Dendritic cell treated with granulocyte-macrophage colony-stimulating factor and Interleukin-4, amounts not matched to agents 40 ng/mL and 50 ng/mL, for 4 days (primary cell): Measurements from ENCODE around the gene PTTG1.

Experiments used
- H3K27ac Mint-ChIP-seq: one replicate; pipeline ENCODE4 v1.8.0; 2022; ENCODE audit warnings: mild to moderate bottlenecking, mixed read lengths
- H3K27me3 Mint-ChIP-seq: one replicate; pipeline ENCODE4 v1.8.0; 2022; ENCODE audit warnings: mild to moderate bottlenecking, mixed read lengths
- H3K36me3 Mint-ChIP-seq: one replicate; pipeline ENCODE4 v1.8.0; 2022; ENCODE audit warnings: low read depth, mixed read lengths
- H3K4me1 Mint-ChIP-seq: one replicate; pipeline ENCODE4 v1.8.0; 2022; ENCODE audit warnings: low read depth, mixed read lengths
- H3K4me3 Mint-ChIP-seq: one replicate; pipeline ENCODE4 v1.8.0; 2022; ENCODE audit warnings: mild to moderate bottlenecking, moderate library complexity, mixed read lengths
- H3K9me3 Mint-ChIP-seq: one replicate; pipeline ENCODE4 v1.8.0; 2022; ENCODE audit warnings: mixed read lengths
- intact Hi-C: fragments of 100-400 bp; cut with micrococcal nuclease; formaldehyde crosslinking; loops from one replicate; pipeline ENCODE4 v1.15.0; 2022

PTTG1 gene

GRCh38 chr5:160397492-160397891 lies 24.2 kb upstream of the PTTG1 start:
- intact Hi-C loops = no loop called here
- H3K27ac Mint-ChIP-seq = no peak overlapping the region
- H3K27me3 Mint-ChIP-seq = no peaks in the 10 kb centered on the region
- H3K36me3 Mint-ChIP-seq = peaks cover 6% of the 10 kb centered on the region
- no peak overlapping the region for H3K4me3 Mint-ChIP-seq
- peaks cover 5% of the 10 kb centered on the region for H3K4me1 Mint-ChIP-seq
- no peaks in the 10 kb centered on the region for H3K9me3 Mint-ChIP-seq

DNA sequence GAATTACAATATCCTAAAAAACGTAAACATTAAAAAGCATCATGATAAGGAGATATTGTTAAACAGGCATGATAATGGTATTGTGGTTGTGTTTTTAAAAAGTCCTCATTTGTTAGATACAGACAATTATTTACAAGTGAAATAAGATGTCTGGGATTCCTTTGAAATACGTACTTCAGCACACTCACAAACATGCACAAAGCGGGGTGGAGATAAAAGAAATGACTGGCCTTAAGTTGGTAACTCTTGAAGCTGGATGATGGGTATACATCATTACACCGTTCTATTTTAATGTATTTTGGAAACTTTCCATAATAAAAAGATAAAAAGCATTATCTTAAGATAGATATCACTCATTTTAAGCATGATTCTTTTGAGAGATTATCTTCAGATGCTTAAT lies 22.8 kb upstream of the PTTG1 start:
- intact Hi-C loops = no loop called here
- H3K27me3 Mint-ChIP-seq = no peaks in the 10 kb centered on the region
- H3K9me3 Mint-ChIP-seq = no peaks in the 10 kb centered on the region
- H3K4me1 Mint-ChIP-seq = peaks cover 5% of the 10 kb centered on the region
- H3K36me3 Mint-ChIP-seq = peaks cover 20% of the 10 kb centered on the region
- H3K27ac Mint-ChIP-seq = no peak overlapping the region
- peak overlapping the region; percentile 86 for H3K4me3 Mint-ChIP-seq

DNA sequence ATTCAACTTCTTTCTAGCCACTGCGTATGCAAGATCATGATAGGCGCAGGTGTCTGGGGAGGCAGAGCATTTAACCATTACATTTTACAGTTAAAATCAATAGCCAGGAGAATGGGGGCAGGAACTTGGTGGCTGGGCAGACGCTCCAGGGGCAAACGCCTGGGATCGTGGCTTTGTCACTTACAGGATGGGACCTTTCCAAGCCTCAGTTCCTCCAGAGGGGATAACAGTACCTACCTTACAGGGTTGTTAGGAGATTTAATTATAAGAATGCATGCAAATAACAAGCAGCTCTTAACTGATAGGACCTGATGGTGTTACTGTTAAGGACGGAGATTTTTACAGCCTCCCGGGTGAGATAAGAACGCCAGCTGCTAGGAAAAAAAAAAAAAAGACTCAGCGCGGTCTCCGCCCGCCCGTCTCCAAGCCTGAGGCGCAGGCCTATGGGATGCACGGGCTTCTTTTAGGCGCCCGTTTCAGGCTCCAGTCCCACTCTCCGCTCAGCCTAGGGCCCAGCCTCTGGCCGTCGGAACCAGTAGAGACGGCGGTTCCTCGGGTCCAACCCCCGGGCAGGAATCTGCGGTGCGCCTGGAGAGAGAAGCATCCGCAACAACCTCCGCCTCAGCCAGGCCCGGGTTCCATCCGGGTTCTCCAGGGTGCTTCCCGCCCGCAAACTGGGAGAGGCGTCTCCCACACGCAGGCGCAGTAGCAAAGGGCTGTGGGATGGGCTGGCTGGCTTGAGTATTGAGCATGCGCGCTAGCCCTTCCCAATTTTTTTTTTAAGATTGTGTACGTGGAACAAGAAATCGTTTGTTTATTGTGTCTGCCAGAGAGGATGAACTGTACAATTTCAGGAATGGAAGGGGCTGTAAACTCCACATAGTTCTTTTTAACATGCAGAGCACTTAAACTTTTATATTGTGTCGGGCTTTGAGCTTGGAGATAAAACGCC lies 22.0 kb upstream of the PTTG1 start, which contains the start of gene FAM200C:
Gene FAM200C, minus strand, starts transcription at position 653 of the 952 bp plus-strand sequence. CDS start 4,564 bp downstream, outside the sequence.
- H3K9me3 Mint-ChIP-seq = no peaks in the 10 kb centered on the region
- peaks cover 28% of the 10 kb centered on the region for H3K36me3 Mint-ChIP-seq
- peak within 1 kb of the TSS; percentile 90 for H3K27ac Mint-ChIP-seq
- H3K4me3 Mint-ChIP-seq = peak within 1 kb of the TSS; percentile 86
- H3K4me1 Mint-ChIP-seq = peaks cover 5% of the 10 kb centered on the region
- intact Hi-C loops = loop anchor here (2.0 kb wide), 1 partner anchor 19 kb away; the partner anchor contains the start of gene SLU7
- H3K27me3 Mint-ChIP-seq = no peaks in the 10 kb centered on the region

- H3K4me3 Mint-ChIP-seq = peak within 1 kb of the TSS; percentile 99
- H3K27ac Mint-ChIP-seq = peak within 1 kb of the TSS; percentile 96
- intact Hi-C loops = loop anchor here (2.0 kb wide), 1 partner anchor 18 kb away; the partner anchor contains the start of gene FAM200C
- H3K9me3 Mint-ChIP-seq = no peaks in the 10 kb centered on the region
- peaks cover 46% of the 10 kb centered on the region for H3K36me3 Mint-ChIP-seq
- peaks cover 51% of the 10 kb centered on the region for H3K4me1 Mint-ChIP-seq
- no peaks in the 10 kb centered on the region for H3K27me3 Mint-ChIP-seq
These were observed 2.8 kb upstream of the PTTG1 start, which contains the start of gene SLU7 for GRCh38 chr5:160418561-160419457. SLU7 (minus strand) TSS chr5:160419081; CDS start chr5:160415294, 3,787 bp downstream.

- H3K27ac Mint-ChIP-seq = peak overlapping the region; percentile 96
- intact Hi-C loops = loop anchor here (2.0 to 10.0 kb wide), 2 partner anchors 19 to 285 kb away; partner anchors contain the start of gene FAM200C
- H3K36me3 Mint-ChIP-seq = peaks cover 38% of the 10 kb centered on the region
- H3K4me1 Mint-ChIP-seq = peaks cover 53% of the 10 kb centered on the region
- peak overlapping the region; percentile 99 for H3K4me3 Mint-ChIP-seq
- H3K9me3 Mint-ChIP-seq = no peaks in the 10 kb centered on the region
- H3K27me3 Mint-ChIP-seq = no peaks in the 10 kb centered on the region
These were observed 2.0 kb upstream of the PTTG1 start for GRCh38 chr5:160419458-160420330.

DNA sequence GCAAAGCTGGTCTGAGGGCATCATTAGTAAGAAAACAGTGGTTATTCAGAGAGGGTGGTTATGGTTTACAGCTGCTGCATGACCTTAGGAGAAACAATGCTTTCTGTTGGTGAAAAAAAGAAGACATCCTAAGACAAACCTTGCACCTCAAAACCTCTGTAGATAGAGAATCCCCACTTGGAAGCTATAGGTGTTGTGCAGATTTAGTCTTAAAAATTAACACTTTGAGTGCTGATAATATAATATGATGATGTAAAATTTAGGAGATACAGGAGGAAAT lies 1.4 kb upstream of the PTTG1 start:
- Mint-ChIP-seq H3K9me3 (no peaks in the 10 kb centered on the region), H3K27ac (peak overlapping the region; percentile 96), H3K27me3 (no peaks in the 10 kb centered on the region), H3K36me3 (peaks cover 33% of the 10 kb centered on the region), H3K4me3 (no peak overlapping the region), H3K4me1 (peaks cover 52% of the 10 kb centered on the region)
- intact Hi-C loops = loop anchor here (10.0 kb wide), 1 partner anchor 285 kb away; no protein-coding TSS in a partner anchor

GRCh38 chr5:160423099-160423498 lies 1.4 kb downstream of the PTTG1 start:
- H3K27me3 Mint-ChIP-seq = no peaks in the 10 kb centered on the region
- no peak overlapping the region for H3K27ac Mint-ChIP-seq

GRCh38 chr5:160427607-160428006 lies 6.0 kb downstream of the PTTG1 start:
- intact Hi-C loops = loop anchor here (10.0 kb wide), 1 partner anchor 277 kb away; no protein-coding TSS in a partner anchor

More at GRCh38 chr5:160423099-160423498, 1.4 kb downstream of the PTTG1 start:
- Mint-ChIP-seq H3K9me3 (no peaks in the 10 kb centered on the region), H3K36me3 (peaks cover 16% of the 10 kb centered on the region), H3K4me3 (no peak overlapping the region), H3K4me1 (peaks cover 30% of the 10 kb centered on the region)
- intact Hi-C loops = loop anchor here (10.0 kb wide), 1 partner anchor 282 kb away; no protein-coding TSS in a partner anchor

DNA sequence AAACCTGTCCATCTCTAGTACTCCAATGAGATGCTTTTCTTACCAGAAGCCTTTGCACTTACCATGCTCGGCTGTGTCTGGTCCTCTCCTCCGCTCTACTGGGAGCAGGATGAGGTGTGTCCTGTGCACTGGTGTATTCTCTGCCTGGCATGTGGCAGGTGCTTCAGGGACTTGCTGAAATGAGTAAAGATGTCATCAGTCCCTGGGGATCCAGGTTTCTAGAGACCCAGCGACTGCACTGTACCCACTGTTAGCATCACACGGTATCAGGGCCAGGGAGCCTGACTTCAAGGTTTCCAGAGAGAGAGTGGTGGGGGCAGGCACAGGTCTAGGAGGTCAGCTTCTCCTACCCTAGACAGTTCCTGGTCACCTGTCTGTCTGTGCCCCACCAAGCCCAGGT lies 10.5 kb downstream of the PTTG1 start:
- no peaks in the 10 kb centered on the region for H3K27me3 Mint-ChIP-seq
- H3K27ac Mint-ChIP-seq = no peak overlapping the region
- H3K4me1 Mint-ChIP-seq = peaks cover 21% of the 10 kb centered on the region
- no peaks in the 10 kb centered on the region for H3K9me3 Mint-ChIP-seq
- no peaks in the 10 kb centered on the region for H3K36me3 Mint-ChIP-seq
- intact Hi-C loops = loop anchor here (10.0 kb wide), 2 partner anchors 213 to 403 kb away; no protein-coding TSS in a partner anchor
- no peak overlapping the region for H3K4me3 Mint-ChIP-seq

More at GRCh38 chr5:160427607-160428006, 6.0 kb downstream of the PTTG1 start:
- Mint-ChIP-seq H3K4me1 (peaks cover 5% of the 10 kb centered on the region), H3K36me3 (no peaks in the 10 kb centered on the region), H3K4me3 (no peak overlapping the region), H3K27me3 (no peaks in the 10 kb centered on the region), H3K27ac (no peak overlapping the region), H3K9me3 (no peaks in the 10 kb centered on the region)

DNA sequence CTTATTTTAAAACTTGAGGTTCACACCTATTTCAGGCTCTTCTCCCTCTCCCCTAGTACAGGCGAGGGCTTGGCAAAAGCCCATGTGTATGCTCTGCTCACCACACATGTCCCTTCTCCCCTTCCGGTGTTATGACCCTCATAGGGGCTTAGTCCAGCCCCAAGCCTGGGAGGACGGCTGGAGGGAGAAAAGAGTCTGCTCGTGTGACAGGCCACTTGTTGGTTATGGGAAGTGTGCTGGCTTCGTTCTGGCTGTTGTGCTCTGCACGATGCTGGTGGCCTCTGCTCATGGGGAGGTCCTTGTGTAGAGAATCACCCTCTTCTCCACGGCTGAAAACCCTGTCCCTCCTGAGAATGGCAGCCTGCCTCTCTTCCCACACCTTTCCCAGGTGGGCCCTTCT lies 11.1 kb downstream of the PTTG1 start:
- H3K27me3 Mint-ChIP-seq = no peaks in the 10 kb centered on the region
- H3K27ac Mint-ChIP-seq = no peak overlapping the region
- H3K4me1 Mint-ChIP-seq = peaks cover 21% of the 10 kb centered on the region
- H3K4me3 Mint-ChIP-seq = no peak overlapping the region
- no peaks in the 10 kb centered on the region for H3K36me3 Mint-ChIP-seq
- intact Hi-C loops = loop anchor here (10.0 kb wide), 2 partner anchors 212 to 402 kb away; no protein-coding TSS in a partner anchor
- H3K9me3 Mint-ChIP-seq = no peaks in the 10 kb centered on the region

- H3K9me3 Mint-ChIP-seq = no peaks in the 10 kb centered on the region
- H3K27ac Mint-ChIP-seq = no peak overlapping the region
- H3K27me3 Mint-ChIP-seq = no peaks in the 10 kb centered on the region
- peaks cover 28% of the 10 kb centered on the region for H3K4me1 Mint-ChIP-seq
- H3K36me3 Mint-ChIP-seq = no peaks in the 10 kb centered on the region
- intact Hi-C loops = loop anchor here (10.0 kb wide), 2 partner anchors 211 to 401 kb away; no protein-coding TSS in a partner anchor
- no peak overlapping the region for H3K4me3 Mint-ChIP-seq
These were observed 12.4 kb downstream of the PTTG1 start for GRCh38 chr5:160434022-160434531.

- intact Hi-C loops = loop anchor here (10.0 kb wide), 2 partner anchors 209 to 399 kb away; no protein-coding TSS in a partner anchor
- no peaks in the 10 kb centered on the region for H3K27me3 Mint-ChIP-seq
These were observed 13.9 kb downstream of the PTTG1 start for GRCh38 chr5:160435532-160435931.

More at GRCh38 chr5:160435532-160435931, 13.9 kb downstream of the PTTG1 start:
- peak overlapping the region; percentile 5 for H3K27ac Mint-ChIP-seq
- H3K4me1 Mint-ChIP-seq = peaks cover 34% of the 10 kb centered on the region
- H3K9me3 Mint-ChIP-seq = no peaks in the 10 kb centered on the region
- no peak overlapping the region for H3K4me3 Mint-ChIP-seq
- no peaks in the 10 kb centered on the region for H3K36me3 Mint-ChIP-seq
